ENCODE data around the gene CDK18.

The CDK18 gene

DNA sequence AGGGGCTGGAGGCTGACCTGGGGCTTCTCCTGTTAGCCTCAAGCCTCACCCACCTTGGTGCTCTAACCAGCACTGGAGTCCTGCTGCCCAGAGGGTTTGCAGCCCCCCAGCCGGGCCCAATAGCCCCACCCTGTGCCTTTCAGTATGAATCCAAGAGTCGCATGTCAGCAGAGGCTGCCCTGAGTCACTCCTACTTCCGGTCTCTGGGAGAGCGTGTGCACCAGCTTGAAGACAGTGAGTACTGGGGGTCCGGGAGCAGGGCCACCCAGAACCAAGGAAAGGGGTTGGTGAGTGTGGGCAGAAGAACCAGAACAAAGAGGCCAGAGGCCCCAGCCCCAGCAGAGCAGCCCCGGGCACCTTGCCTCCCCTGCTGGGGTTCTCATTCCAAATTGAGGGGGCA, 25.6 kb downstream of the CDK18 start:
- TF ChIP-seq, protein P1, sequence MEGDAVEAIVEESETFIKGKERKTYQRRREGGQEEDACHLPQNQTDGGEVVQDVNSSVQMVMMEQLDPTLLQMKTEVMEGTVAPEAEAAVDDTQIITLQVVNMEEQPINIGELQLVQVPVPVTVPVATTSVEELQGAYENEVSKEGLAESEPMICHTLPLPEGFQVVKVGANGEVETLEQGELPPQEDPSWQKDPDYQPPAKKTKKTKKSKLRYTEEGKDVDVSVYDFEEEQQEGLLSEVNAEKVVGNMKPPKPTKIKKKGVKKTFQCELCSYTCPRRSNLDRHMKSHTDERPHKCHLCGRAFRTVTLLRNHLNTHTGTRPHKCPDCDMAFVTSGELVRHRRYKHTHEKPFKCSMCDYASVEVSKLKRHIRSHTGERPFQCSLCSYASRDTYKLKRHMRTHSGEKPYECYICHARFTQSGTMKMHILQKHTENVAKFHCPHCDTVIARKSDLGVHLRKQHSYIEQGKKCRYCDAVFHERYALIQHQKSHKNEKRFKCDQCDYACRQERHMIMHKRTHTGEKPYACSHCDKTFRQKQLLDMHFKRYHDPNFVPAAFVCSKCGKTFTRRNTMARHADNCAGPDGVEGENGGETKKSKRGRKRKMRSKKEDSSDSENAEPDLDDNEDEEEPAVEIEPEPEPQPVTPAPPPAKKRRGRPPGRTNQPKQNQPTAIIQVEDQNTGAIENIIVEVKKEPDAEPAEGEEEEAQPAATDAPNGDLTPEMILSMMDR (conservative IDR thresholded peaks at IDR 0.05; ENCODE audit: low read depth, low read length), result no peak
- H3K4me3 ChIP-seq (ENCODE audit: low read length), result no peak overlapping the region
- no peak for DNase-seq (ENCODE audit: low read depth)

DNA sequence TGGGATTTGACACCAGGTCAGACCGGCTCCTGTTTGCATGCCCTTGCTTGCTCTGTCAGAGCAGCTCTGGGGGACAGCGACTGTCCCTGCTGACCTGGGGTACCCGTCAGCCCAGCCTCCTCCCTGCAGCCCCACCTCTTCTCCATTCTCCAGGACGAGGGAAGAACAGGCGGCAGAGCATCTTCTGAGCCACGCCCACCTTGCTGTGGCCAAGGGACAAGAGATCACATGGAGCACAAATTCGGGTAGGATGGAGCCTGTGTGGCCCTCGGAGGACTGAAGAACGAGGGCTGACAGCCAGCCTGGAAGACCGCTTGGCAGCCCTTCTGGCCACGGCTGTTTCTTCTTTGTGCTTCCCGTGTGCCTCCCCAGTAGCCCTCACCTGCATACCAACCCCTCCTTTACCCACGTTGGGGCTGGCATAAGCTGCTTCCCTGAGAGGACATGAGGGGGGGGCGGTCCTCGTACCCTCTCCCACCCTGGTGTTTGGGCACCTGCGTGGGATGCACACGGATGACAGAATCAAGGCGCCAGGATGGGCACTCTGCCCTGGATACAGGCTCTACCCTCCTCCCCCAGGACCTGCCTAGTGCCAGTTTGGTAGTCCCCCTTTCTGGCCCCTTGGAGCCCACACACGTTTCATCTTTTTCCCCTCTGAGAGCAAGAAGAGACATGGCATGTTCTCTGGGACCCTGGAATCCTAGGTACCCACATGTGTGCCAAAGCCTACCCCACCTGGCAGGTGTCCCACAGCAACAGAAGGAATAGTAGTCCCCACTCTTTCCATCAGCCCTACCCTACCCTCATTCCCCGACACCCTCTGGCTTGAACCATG, 26.9 kb downstream of the CDK18 start:
- TF ChIP-seq, protein P1 (conservative IDR thresholded peaks at IDR 0.05; ENCODE audit: low read depth, low read length), result no peak
- no peak for DNase-seq (ENCODE audit: low read depth)
- no peak overlapping the region for H3K4me3 ChIP-seq (ENCODE audit: low read length)

DNA sequence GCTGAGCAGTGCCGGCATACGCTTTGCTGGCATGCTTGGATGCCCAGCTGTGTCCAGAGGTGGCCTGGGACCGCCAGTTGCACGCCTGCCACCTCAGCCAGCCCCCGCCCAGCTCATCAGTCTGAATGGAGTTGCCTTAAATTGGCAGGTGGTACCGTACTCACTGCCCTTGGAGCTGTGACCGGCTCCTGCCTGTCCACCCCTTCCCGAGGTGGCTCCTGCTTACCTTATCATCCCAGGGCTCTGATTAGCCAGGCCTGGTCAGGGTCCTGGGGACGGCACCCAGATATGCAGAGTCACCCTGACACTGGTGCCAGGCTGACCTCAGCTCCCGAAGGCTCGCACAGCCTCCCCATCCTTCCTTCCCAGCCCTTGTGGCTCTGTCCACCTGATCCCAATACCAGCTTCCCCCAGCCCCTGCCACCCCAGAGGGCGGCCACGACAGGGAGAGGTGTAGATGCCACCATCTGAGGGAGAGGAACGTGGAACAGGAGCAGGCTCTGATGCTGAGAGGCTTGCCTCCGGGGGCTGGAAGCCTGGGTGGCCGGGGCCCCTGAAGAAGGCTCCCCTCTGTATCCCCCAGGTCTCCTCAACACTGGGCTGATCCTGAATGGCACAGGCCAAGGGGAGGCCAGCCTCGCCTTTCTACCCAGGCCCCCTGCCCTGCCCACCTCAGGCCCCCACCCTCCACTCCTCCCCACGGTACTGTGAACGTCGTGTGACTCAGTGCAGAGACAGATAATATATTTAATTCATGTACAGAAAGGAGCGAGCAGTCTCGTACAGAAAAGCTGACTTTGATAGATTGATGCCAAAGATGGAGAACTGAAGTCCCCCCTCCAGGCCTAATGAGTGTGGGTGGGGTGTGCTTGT, 27.8 kb downstream of the CDK18 start:
- no peak overlapping the region for H3K4me3 ChIP-seq (ENCODE audit: low read length)
- TF ChIP-seq, protein P1 (conservative IDR thresholded peaks at IDR 0.05; ENCODE audit: low read depth, low read length), result no peak
- DNase-seq (ENCODE audit: low read depth), result no peak

DNA sequence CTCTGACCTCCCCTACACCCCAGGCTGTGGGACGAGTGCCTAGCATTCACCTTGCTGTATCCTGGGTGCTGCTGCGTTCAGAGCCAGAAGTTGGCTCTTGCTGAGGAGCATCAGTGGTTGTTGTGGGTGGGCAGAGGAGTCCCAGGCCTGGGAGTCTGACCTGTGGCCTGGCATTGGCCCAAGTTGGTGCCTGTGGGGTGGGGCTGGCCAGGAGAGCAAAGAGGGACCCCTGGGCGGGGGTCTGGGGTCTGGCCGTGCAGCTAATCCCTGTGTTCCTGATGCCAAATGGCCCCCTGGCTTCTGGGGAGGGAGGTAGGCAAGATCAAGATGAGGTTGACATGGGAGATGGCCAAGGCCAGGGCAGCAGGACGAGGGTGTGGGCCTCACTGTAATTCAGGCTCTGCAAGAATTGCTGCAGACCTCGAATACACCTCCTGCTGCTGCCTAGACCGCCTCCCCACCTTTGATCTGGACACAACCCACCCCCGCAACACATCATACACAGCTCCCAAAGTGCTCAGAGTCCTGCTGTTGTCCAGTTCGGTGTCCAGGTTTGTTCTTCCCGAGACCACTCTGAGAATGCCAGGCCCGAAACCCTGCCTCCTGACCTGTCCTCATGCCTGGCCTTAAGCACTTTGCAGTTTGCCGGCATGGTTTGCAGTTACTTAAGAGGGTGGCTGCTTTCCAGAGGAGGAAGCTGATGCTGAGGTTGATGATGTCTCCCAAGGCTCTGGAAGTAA, 28.7 kb downstream of the CDK18 start:
- no peak for DNase-seq (ENCODE audit: low read depth)
- H3K4me3 ChIP-seq (ENCODE audit: low read length), result no peak overlapping the region
- TF ChIP-seq, protein P1 (conservative IDR thresholded peaks at IDR 0.05; ENCODE audit: low read depth, low read length), result no peak

DNA sequence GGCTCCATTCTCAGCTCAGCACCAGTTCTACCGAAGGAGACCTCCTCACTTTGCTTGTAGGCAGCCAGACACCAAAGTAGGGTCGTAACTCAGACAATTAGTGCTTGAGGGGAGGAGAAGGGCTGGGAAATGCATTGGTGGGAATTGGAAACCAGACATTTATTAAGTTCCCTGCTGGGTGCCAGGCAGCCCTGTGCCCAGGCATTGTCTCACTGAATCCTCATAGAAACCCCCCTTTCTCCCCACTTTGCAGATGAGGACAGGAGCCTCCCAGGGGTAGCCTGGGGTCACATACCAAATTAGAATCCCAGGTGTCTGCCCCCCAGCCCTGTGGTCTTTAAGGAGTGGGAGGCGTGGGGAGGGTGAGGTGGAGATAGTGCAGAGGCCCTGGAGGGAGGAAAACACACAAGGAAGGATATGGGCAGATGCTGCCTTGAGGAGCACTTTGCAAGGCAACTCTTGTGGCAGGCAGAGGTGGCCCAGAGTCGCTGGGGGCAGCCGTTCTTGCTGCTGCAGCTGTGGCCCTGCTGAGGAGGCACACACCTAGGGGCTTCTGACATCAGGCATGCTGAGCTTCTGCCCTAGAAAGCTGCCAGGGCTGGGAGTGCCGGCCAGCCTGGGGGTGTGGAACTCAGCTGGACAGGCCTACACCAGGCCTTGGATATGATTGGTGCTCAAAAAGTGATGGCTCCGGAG, 29.4 kb downstream of the CDK18 start:
- TF ChIP-seq, protein P1 (conservative IDR thresholded peaks at IDR 0.05; ENCODE audit: low read depth, low read length), result no peak
- DNase-seq (ENCODE audit: low read depth), result no peak
- H3K4me3 ChIP-seq (ENCODE audit: low read length), result no peak overlapping the region

DNA sequence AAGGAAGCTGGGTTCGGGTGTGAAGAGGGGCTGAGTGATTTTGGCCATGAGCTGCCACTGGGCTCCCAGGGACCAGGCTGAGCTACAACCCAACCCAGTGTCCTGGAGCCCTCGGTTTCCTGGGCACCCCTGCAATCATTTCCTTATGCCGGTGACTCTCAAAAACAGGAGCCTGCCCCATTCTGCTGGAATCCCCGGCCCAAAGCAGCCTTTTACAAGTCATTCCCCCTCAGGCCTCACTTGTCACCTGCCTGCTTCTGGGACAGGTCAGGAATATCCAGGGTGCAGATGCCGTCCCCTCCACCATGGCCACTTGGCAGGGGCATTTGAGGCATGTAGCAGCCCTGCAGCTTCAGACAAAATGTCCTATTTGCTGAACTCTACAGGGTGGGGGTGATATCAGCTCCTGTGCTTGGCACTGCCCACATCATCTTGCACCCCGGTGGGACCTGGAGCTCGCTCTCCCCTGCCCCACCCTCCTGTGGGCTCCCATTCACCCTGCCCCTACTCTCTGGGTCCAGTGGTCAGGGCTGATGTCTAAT, 30.0 kb downstream of the CDK18 start:
- no peak overlapping the region for H3K4me3 ChIP-seq (ENCODE audit: low read length)
- no peak for DNase-seq (ENCODE audit: low read depth)
- TF ChIP-seq, protein P1 (conservative IDR thresholded peaks at IDR 0.05; ENCODE audit: low read depth, low read length), result no peak

Measured in retinal pigment epithelial cell (primary cell).